ENCODE data around the gene LEF1.
"Not testable (repeated sequence)": the region's sequence is repeated elsewhere in the genome, so short reads cannot be mapped to it uniquely, and the experiment has no call there.

Gene LEF1

GRCh38 chr4:108029016-108029720 lies 139.6 kb downstream of the LEF1 start:
- no peak for DNase-seq

- no peak for DNase-seq
These were observed 143.9 kb downstream of the LEF1 start for GRCh38 chr4:108024878-108025165.

- DNase-seq = no peak
These were observed 144.5 kb downstream of the LEF1 start for GRCh38 chr4:108024085-108024877.

- no peak for DNase-seq
These were observed 149.9 kb downstream of the LEF1 start for GRCh38 chr4:108018884-108019187.

- DNase-seq = peak; percentile 84
These were observed 150.5 kb downstream of the LEF1 start for GRCh38 chr4:108018040-108018883.

GRCh38 chr4:108013955-108014354 lies 154.8 kb downstream of the LEF1 start:
- no peak for DNase-seq

- peak; percentile 64 for DNase-seq
These were observed 155.4 kb downstream of the LEF1 start for GRCh38 chr4:108013327-108013726.

- DNase-seq = not testable (repeated sequence)
These were observed 156.3 kb downstream of the LEF1 start for GRCh38 chr4:108012382-108012781.

- DNase-seq = no peak
These were observed 158.6 kb downstream of the LEF1 start for GRCh38 chr4:108010167-108010566.

GRCh38 chr4:108008721-108009120 lies 160.0 kb downstream of the LEF1 start:
- no peak for DNase-seq

- DNase-seq = no peak
These were observed 160.7 kb downstream of the LEF1 start for GRCh38 chr4:108007984-108008383.

- DNase-seq = no peak
These were observed 162.4 kb downstream of the LEF1 start for GRCh38 chr4:108006361-108006760.

GRCh38 chr4:108005807-108006206 lies 162.9 kb downstream of the LEF1 start:
- no peak for DNase-seq

GRCh38 chr4:108004646-108005045 lies 164.1 kb downstream of the LEF1 start:
- DNase-seq = no peak

- DNase-seq = no peak
These were observed 164.7 kb downstream of the LEF1 start for GRCh38 chr4:108003982-108004515.

- peak; percentile 81 for DNase-seq
These were observed 167.1 kb downstream of the LEF1 start for GRCh38 chr4:108001540-108002135.

- DNase-seq = no peak
These were observed 168.7 kb downstream of the LEF1 start for GRCh38 chr4:107999932-108000539.

GRCh38 chr4:107997794-107998193 lies 170.9 kb downstream of the LEF1 start:
- no peak for DNase-seq

All from hematopoietic multipotent progenitor cell treated with erythropoietin and hydrocortisone succinate and interleukin-3 and kit ligand, for 8 days (in vitro differentiated cells).